ENCODE measurements around the gene SUMO1.

The SUMO1 gene

GRCh38 chr2:202201220-202202160 is 36.9 kb downstream of the SUMO1 start:
- DNase-seq (ENCODE audit: low read depth in 2 of 2): no peak

- no peak for DNase-seq (ENCODE audit: low read depth in 2 of 2)
These were observed 41.7 kb downstream of the SUMO1 start for GRCh38 chr2:202196727-202197126.

GRCh38 chr2:202194418-202194817 is 44.0 kb downstream of the SUMO1 start:
- DNase-seq (ENCODE audit: low read depth in 2 of 2): no peak

- no peak for DNase-seq (ENCODE audit: low read depth in 2 of 2)
These were observed 44.5 kb downstream of the SUMO1 start for GRCh38 chr2:202193881-202194353.

- no peak for DNase-seq (ENCODE audit: low read depth in 2 of 2)
These were observed 45.1 kb downstream of the SUMO1 start for GRCh38 chr2:202193305-202193704.

GRCh38 chr2:202187570-202187969 is 50.8 kb downstream of the SUMO1 start:
- no peak for DNase-seq (ENCODE audit: low read depth in 2 of 2)

GRCh38 chr2:202186641-202187202 is 51.7 kb downstream of the SUMO1 start:
- DNase-seq (ENCODE audit: low read depth in 2 of 2): no peak

GRCh38 chr2:202185156-202185555 is 53.2 kb downstream of the SUMO1 start:
- no peak for DNase-seq (ENCODE audit: low read depth in 2 of 2)

GRCh38 chr2:202184557-202184956 is 53.8 kb downstream of the SUMO1 start:
- no peak for DNase-seq (ENCODE audit: low read depth in 2 of 2)

GRCh38 chr2:202178346-202178958 is 59.9 kb downstream of the SUMO1 start:
- peak; percentile 50 to 57 for DNase-seq (ENCODE audit: low read depth in 2 of 2)

- no peak for DNase-seq (ENCODE audit: low read depth in 2 of 2)
These were observed 65.8 kb downstream of the SUMO1 start for GRCh38 chr2:202172439-202173211.

GRCh38 chr2:202171241-202171825 is 67.1 kb downstream of the SUMO1 start:
- DNase-seq (ENCODE audit: low read depth in 2 of 2): no peak

GRCh38 chr2:202169832-202170424 is 68.5 kb downstream of the SUMO1 start:
- DNase-seq (ENCODE audit: low read depth in 2 of 2): no peak

- no peak for DNase-seq (ENCODE audit: low read depth in 2 of 2)
These were observed 69.3 kb downstream of the SUMO1 start for GRCh38 chr2:202169131-202169530.

GRCh38 chr2:202165945-202166344 is 72.5 kb downstream of the SUMO1 start:
- DNase-seq (ENCODE audit: low read depth in 2 of 2): peak; percentile 44 to 55

- no peak for DNase-seq (ENCODE audit: low read depth in 2 of 2)
These were observed 73.2 kb downstream of the SUMO1 start for GRCh38 chr2:202165208-202165607.

GRCh38 chr2:202164411-202164810 is 74.0 kb downstream of the SUMO1 start:
- no peak for DNase-seq (ENCODE audit: low read depth in 2 of 2)

GRCh38 chr2:202161151-202161835 is 77.1 kb downstream of the SUMO1 start:
- DNase-seq (ENCODE audit: low read depth in 2 of 2): no peak

GRCh38 chr2:202158796-202159195 is 79.6 kb downstream of the SUMO1 start:
- no peak for DNase-seq (ENCODE audit: low read depth in 2 of 2)

GRCh38 chr2:202157211-202157990 is 81.0 kb downstream of the SUMO1 start:
- DNase-seq (ENCODE audit: low read depth in 2 of 2): no peak

Data from fibroblast of skin of left biceps (primary cell).